GM12892 (cell line): ENCODE results near the gene TNRC18.

Experiments
- DNase-seq: peaks from one replicate; pipeline ENCODE4 v3.0.0; 2011; ENCODE audit not compliant: insufficient read length
- FAIRE-seq: peaks from 2 replicates; lab custom pipeline; 2011; peaks lifted over from hg19 to GRCh38; lab: Jason Lieb, UNC
- POLR2A ChIP-seq: IDR thresholded peaks from 2 replicates; pipeline ENCODE4 v1.6.1; 2011; ENCODE audit warnings: low read depth, low read length, control low read depth
- POLR2AphosphoS5 ChIP-seq: IDR thresholded peaks from 2 replicates; pipeline ENCODE4 v1.6.1; 2011; ENCODE audit warnings: low read depth, low read length, control low read depth
- TAF1 ChIP-seq: IDR thresholded peaks from 2 replicates; pipeline ENCODE4 v1.6.1; 2011; ENCODE audit warnings: low read depth, mild to moderate bottlenecking, control low read depth, low read length, borderline replicate concordance

TNRC18 gene

GRCh38 chr7:5359344-5359743, 64.3 kb downstream of the TNRC18 start:
- no peak for FAIRE-seq
- DNase-seq: no peak
- TF ChIP-seq POLR2AphosphoS5: no peak
- TF ChIP-seq TAF1: no peak
- TF ChIP-seq POLR2A: no peak

GRCh38 chr7:5357951-5358350, 65.7 kb downstream of the TNRC18 start:
- FAIRE-seq (no peak), DNase-seq (no peak)
- TF ChIP-seq POLR2AphosphoS5 (no peak), POLR2A (no peak), TAF1 (no peak)

- TF ChIP-seq TAF1: no peak
- no peak for TF ChIP-seq POLR2AphosphoS5
- TF ChIP-seq POLR2A: no peak
- FAIRE-seq: no peak
- DNase-seq: no peak
Observed at GRCh38 chr7:5356751-5357119, 66.9 kb downstream of the TNRC18 start.

- no peak for DNase-seq
- TF ChIP-seq POLR2A (no peak), TAF1 (no peak), POLR2AphosphoS5 (no peak)
- no peak for FAIRE-seq
Observed at GRCh38 chr7:5354460-5355232, 69.0 kb downstream of the TNRC18 start.

- FAIRE-seq (no peak), DNase-seq (no peak)
- TF ChIP-seq TAF1 (no peak), POLR2A (no peak), POLR2AphosphoS5 (no peak)
Observed at GRCh38 chr7:5352440-5353010, 71.1 kb downstream of the TNRC18 start.

- DNase-seq: no peak
- TF ChIP-seq TAF1 (no peak), POLR2AphosphoS5 (no peak), POLR2A (no peak)
- FAIRE-seq: no peak
Observed at GRCh38 chr7:5351507-5352265, 71.9 kb downstream of the TNRC18 start.

- FAIRE-seq: no peak
- TF ChIP-seq POLR2A (no peak), POLR2AphosphoS5 (no peak), TAF1 (no peak)
- no peak for DNase-seq
Observed at GRCh38 chr7:5350600-5351385, 72.8 kb downstream of the TNRC18 start.

GRCh38 chr7:5350174-5350463, 73.5 kb downstream of the TNRC18 start:
- no peak for FAIRE-seq
- TF ChIP-seq POLR2A (no peak), POLR2AphosphoS5 (no peak), TAF1 (no peak)

GRCh38 chr7:5349437-5350173, 74.0 kb downstream of the TNRC18 start:
- DNase-seq (no peak), FAIRE-seq (no peak)
- TF ChIP-seq TAF1: no peak
- no peak for TF ChIP-seq POLR2AphosphoS5
- no peak for TF ChIP-seq POLR2A

More at GRCh38 chr7:5350174-5350463, 73.5 kb downstream of the TNRC18 start:
- DNase-seq: no peak

GRCh38 chr7:5349005-5349380, 74.6 kb downstream of the TNRC18 start:
- no peak for FAIRE-seq
- TF ChIP-seq POLR2AphosphoS5 (no peak), POLR2A (no peak), TAF1 (no peak)
- DNase-seq: no peak
